Stimulated activated CD4-positive, alpha-beta T cell treated with anti-CD3 and anti-CD28 coated beads, Interleukin-4, amount 100 ng/mL, for 1 hour (primary cell): ENCODE measurements around the gene GNG14.
"Not testable (repeated sequence)": the region's sequence is repeated elsewhere in the genome, so short reads cannot be mapped to it uniquely, and the experiment has no call there.

ENCODE experiments used
- DNase-seq: peaks from one replicate; pipeline ENCODE4 v3.0.0-alpha.2; 2020

The GNG14 gene

DNA sequence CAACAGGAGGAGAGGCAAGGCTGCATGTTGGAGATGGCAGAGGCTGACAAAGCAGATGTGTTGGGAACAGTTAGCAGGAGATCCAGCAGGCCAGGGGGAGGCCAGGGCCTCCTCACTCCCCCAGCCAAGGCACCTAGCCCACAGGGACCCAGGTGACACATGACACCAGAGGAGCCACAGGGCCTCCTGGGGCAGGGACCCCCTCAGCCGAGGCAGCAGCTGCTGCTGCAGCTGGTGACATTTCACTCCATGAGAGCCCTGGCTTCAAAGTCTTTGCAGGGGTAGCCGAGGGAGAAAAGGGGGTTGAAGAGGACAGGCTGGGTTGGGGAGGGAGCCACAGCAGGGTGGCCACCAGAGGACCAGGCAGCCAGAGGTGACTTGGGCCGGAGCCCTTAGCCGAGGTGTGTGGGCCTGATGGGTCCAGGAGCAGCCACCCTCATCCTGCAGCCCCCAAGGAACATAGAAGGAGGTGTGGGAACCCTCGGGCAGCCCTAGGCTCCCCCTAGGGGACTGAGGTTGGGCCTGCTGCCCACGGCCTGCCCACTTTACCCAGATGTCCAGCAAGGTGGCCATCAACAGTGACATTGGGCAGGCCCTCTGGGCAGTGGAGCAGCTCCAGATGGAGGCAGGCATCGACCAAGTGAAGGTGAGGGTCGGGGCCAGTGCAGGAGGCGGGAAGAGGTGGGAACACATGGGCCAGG lies at the start of gene GNG14:
Gene GNG14, plus strand, starts transcription at position 503 of the 701 bp plus-strand sequence. Its CDS starts 51 bp downstream, at position 554.
- DNase-seq = no peak

DNA sequence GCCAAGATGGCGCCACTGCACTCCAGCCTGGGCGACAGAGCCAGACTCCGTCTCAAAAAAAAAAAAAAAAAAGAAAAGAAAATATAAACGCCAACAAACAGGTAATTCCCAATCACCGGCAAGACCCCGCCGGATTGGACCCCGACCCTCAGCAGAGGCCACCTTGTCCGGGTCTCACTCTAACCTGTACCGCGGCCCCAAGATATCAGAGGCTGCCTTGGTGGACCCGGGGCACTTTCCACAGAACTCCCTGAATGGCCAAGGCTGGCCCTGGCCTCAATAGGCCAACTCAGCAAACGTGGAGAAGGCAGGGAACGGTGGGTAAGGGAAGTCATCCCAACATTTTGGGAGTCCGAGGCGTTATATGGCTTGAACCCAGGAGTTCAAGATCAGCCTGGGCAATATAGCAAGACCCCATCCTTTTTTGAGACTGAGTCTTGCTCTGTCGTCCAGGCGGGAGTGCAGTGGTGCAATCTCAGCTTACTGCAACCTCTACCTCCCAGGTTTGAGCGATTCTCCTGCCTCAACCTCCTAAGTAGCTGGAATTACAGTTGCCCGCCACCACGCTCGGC lies 49.1 kb upstream of the GNG14 start:
- DNase-seq = no peak

- DNase-seq = peak; percentile 86
Observed at GRCh38 chr19:12639901-12640613, 47.7 kb upstream of the GNG14 start.

DNA sequence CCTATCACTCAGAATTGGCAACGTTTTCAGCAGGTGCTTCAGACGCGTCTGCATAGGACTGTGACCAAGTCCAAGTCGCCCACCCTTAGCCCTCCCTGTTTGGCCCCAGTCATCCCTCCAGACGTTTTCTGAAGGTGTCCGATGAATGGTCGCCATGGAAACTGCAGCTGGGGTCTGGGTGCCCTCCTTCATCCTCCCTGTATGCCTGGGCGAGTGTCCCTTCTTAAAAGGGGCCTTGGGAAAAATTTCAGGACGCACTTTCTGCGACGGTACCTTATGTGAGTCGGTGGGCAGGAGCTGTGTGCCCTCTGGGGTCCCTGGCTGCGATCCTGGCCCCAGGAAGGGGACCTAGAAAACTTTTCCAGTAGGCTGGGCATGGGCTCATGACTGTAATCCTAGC lies 46.3 kb upstream of the GNG14 start:
- DNase-seq = no peak

DNA sequence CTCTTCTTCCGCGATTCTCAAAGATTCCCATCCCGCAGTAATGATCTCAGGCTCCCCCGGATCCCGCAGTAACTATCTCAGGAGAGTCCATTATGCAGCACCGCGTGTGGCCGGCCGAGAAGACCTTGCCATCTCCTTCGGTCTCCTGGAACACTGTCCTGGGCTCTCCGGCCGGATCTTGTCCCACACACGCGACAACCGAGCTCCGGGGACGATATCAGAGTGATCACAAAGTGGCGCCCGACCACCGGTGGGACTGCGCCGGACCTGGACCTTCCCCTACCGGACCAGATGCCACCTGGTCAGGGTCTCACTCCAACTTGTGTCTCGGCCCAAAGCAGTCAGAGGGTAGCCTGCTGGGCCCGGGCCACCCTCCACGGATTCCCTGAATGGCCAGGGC lies 45.3 kb upstream of the GNG14 start:
- DNase-seq = no peak

- not testable (repeated sequence) for DNase-seq
Observed at GRCh38 chr19:12643716-12644115, 44.1 kb upstream of the GNG14 start.

- DNase-seq = no peak
Observed at GRCh38 chr19:12646551-12646950, 41.2 kb upstream of the GNG14 start.

- no peak for DNase-seq
Observed at GRCh38 chr19:12647047-12647446, 40.8 kb upstream of the GNG14 start.

GRCh38 chr19:12647490-12648071 lies 40.2 kb upstream of the GNG14 start:
- DNase-seq = peak; percentile 39

- DNase-seq = no peak
Observed at GRCh38 chr19:12648088-12648487, 39.7 kb upstream of the GNG14 start.

GRCh38 chr19:12649941-12650340 lies 37.9 kb upstream of the GNG14 start:
- no peak for DNase-seq

DNA sequence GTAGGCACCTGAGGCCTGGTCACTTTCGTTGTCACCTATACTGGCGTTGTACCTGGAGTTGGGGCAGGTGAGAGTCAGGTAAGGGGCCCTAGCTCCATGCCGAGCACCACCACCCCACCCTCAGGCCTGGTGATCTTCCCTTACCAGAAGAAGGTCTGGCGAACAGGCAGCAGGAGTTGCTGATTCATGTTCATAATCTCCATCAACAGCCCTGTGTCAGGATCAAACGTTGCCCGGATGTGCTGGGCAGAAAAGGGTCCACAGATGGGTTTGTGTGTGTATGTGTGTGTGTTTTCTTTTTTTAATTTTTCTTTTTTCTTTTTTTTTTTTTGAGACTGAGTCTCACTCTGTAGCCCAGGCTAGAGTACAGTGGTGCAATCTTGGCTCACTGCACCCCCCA lies 35.6 kb upstream of the GNG14 start:
- no peak for DNase-seq

GRCh38 chr19:12655546-12655945 lies 32.3 kb upstream of the GNG14 start:
- no peak for DNase-seq

DNA sequence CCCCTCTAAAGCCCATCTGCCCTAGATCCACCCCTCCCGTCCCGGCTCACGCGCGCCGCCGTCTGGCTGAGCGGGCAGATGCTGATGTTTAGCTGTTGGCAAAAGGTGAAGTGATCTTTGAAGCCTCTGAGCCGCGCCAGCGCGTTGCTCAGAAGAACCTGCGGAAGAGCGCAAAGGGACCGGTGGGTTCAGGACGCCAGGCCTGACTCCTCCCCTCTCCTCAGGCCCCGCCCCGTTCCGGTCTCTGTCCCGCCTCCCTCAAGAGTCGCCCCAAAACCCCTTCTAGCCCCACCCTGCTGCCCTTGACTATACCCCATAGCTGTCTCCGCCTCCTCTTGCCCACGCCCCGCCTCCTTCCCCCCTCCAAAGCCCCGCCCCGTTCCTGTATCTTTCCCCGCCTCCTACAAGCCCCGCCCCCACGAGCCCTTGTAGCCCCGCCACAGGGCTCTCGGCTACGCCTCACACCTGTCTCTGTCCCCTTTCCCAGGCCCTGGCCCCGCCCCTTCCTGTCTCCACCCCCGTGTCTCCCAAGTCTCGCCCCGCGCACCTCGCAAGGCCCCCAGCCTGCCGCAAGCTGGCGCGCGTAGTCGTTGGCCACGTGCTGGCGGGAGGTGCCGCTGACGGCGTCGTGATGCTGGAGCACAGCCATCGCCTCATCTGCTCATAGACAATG lies 30.8 kb upstream of the GNG14 start:
- peak; percentile 35 for DNase-seq

DNA sequence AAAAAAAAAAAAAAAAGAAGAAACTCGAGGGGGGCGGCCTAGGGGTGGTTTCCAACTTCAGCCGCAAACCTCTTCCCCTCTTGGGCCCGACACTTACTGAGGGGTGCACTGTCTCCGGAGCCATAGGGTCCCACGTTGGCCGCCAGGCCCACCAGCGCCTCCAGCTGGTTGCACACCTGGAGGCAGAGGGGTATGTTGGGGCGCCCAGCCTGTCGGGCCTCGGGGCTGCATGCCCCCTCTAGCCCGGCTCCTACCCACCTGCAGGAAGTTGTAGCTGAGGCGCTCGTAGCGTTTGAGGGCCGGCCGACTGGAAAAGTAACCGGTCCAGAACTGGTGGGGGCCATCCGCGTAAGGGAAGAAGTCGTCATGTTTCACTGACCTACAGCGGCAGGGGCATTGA lies 29.8 kb upstream of the GNG14 start:
- DNase-seq = no peak

DNA sequence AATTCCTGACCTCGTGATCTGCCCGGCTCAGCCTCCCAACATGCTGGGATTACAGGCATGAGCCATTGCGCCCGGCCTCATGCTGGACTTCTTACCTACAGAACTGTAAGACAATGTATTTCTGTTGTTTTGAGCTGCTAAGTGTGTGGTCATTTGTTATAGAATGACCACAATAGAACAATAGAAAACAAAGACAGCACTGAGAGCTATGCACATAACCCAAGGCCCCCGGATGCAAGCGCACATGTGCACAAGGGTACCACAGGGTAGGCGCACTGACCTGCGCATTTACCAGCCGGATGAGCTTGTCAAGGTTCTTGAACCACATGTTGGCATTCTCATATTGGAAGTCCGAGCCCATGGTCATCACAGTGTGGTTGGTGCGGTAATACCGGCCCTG lies 26.8 kb upstream of the GNG14 start:
- DNase-seq = no peak

- no peak for DNase-seq
Observed at GRCh38 chr19:12664406-12665280, 23.2 kb upstream of the GNG14 start.

DNA sequence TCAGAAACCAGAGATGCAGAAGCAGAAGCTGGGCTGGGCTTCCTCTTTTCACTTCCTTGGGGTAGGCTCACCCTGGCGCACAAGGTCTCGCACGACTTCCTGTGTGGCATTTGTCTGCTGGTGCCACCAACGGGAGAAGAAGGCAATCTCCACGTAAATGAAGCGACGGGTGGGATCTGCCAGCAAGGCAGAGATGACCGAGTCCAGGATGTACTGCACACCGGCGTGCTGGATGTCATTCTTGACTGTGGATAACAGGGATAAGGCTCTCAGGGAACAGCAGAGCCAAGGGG lies 22.6 kb upstream of the GNG14 start:
- DNase-seq = peak; percentile 57

- peak; percentile 27 for DNase-seq
Observed at GRCh38 chr19:12665671-12666264, 22.0 kb upstream of the GNG14 start.

- peak; percentile 87 for DNase-seq
Observed at GRCh38 chr19:12666265-12667048, 21.3 kb upstream of the GNG14 start, which contains the start of the genes MAN2B1 and WDR83. Gene MAN2B1, minus strand, starts transcription at chr19:12666742. Its CDS starts 41 bp downstream, at chr19:12666701. Gene WDR83, plus strand, starts transcription at chr19:12666807. Its CDS starts 2,984 bp downstream, at chr19:12669791.

- no peak for DNase-seq
Observed at GRCh38 chr19:12667731-12668302, 20.0 kb upstream of the GNG14 start.
